Small intestine (tissue), 7 donors: Measurements from ENCODE around the gene CPNE1. TPM values are rescaled to one million over a fixed set of nuclear protein-coding genes. Genes with fewer than 3 reads are reported as not detected.

Experiments
- DNase-seq, 2 donors: peaks; one replicate each; pipeline versions ENCODE4 v3.0.0 to v3.0.0-alpha.2; 2013
- FAIRE-seq: peaks from 2 replicates; lab custom pipeline; 2012; peaks lifted over from hg19 to GRCh38; lab: Jason Lieb, UNC
- H3K27ac ChIP-seq, 3 donors: one replicate each; pipeline ENCODE4 v1.5.1; 2013; ENCODE audit warnings: low read length in 2 of 3, mild to moderate bottlenecking in 2 of 3, control low read depth in 1 of 3, inconsistent platforms in 1 of 3, low read depth in 1 of 3, moderate library complexity in 1 of 3
- H3K27me3 ChIP-seq, 3 donors: one replicate each; pipeline ENCODE4 v1.6.1; 2013; ENCODE audit warnings: low read length in 3 of 3, inconsistent platforms in 1 of 3; ENCODE audit not compliant: control insufficient read depth in 3 of 3, insufficient read depth in 3 of 3
- H3K36me3 ChIP-seq, 3 donors: one replicate each; pipeline ENCODE4 v1.6.1; 2013; ENCODE audit warnings: low read length in 3 of 3, inconsistent platforms in 1 of 3, low read depth in 1 of 3, mild to moderate bottlenecking in 1 of 3, moderate library complexity in 1 of 3; ENCODE audit not compliant: control insufficient read depth in 3 of 3, insufficient read depth in 2 of 3
- H3K4me1 ChIP-seq, 3 donors: one replicate each; pipeline ENCODE4 v1.6.1; 2013; ENCODE audit warnings: low read length in 2 of 3, inconsistent platforms in 1 of 3, low read depth in 1 of 3, mild to moderate bottlenecking in 1 of 3, moderate library complexity in 1 of 3; ENCODE audit not compliant: control insufficient read depth in 3 of 3, insufficient read depth in 2 of 3
- H3K4me3 ChIP-seq, 3 donors: one replicate each; pipeline ENCODE4 v1.5.1; 2013; ENCODE audit warnings: low read length in 3 of 3, control low read depth in 1 of 3, inconsistent platforms in 1 of 3, low read depth in 1 of 3, mild to moderate bottlenecking in 1 of 3, moderate library complexity in 1 of 3
- H3K9me3 ChIP-seq, 2 donors: one replicate each; pipeline ENCODE4 v1.6.1; 2013; ENCODE audit warnings: low read depth in 1 of 2, low read length in 1 of 2; ENCODE audit not compliant: control insufficient read depth in 2 of 2, insufficient read depth in 1 of 2
- WGBS, 3 donors: extraction: QIAGEN DNeasy Blood & Tissue Kit; methylation state at CpG; one replicate each; pipeline ENCODE4 v1.1.7; 2013; 5-methylcytosine and 5-hydroxymethylcytosine counted together
- polyA plus RNA-seq, 4 donors: library from polyadenylated mRNA; stranded (reverse) in 3 of 4; unstranded in 1 of 4; fragments of 200-250 nt in 3 of 4; fragments of 120-200 nt in 1 of 4; gene quantifications; one replicate each; pipeline versions ENCODE4 v1.2.1 to v1.2.3, GENCODE V29; 2013
- donor health status: healthy with polysubstance abuse.
- donor health status: control.
- donor health status: control.
- donor health status: Bipolar disorder and iron deficiency.
- donor health status: healthy.

Gene CPNE1
- polyA plus RNA-seq, 4 donors = 94.3 to 132 (median 113) TPM

DNA sequence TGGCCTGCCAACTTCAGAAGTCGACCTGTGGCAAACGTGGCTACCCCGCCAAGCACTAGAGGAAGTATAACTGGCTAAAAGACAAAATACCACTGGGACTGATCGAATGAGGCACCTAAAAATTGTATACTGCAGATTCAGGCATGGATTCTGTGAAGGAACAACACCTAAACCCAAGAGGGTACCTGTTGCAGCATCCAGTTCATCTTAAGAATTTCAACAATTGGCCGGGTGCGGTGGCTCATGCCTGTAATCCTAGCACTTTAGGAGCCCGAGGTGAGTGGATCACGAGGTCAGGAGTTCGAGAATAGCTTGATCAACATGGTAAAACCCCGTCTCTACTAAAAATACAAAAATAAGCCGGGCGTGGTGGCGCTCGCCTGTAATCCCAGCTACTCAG is 76.3 kb downstream of the CPNE1 start:
- Histone ChIP-seq H3K27me3 (no peaks in the 10 kb centered on the region), H3K27ac (no peak overlapping the region), H3K4me1 (no peaks in the 10 kb centered on the region), H3K4me3 (no peak overlapping the region), H3K9me3 (no peaks in the 10 kb centered on the region), H3K36me3 (no peaks in the 10 kb centered on the region)
- FAIRE-seq (no peak), DNase-seq (no peak)
- WGBS, 3 donors = 87 to 90% (median 88%) methylated on average over 14 of the region's 14 CpGs

DNA sequence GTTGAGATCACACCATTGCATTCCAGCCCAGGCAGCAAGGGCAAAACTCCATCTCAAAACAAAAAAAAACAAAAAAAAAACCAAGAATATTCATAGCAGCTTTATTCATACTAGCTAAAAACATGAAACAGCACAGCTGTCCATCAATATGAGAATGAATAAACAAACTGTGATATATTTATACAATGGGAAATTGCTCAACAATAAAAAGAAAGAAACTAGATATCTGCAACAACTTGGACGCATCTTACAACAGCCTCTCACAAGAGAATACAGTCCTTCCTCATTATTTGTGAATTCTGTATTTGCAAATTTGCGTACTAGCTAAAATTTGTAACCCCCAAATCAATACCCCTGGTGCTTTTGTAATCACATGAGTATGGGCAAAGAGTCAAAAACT is 77.3 kb downstream of the CPNE1 start:
- H3K36me3 ChIP-seq = no peaks in the 10 kb centered on the region
- no peaks in the 10 kb centered on the region for H3K27me3 ChIP-seq
- H3K4me3 ChIP-seq = no peak overlapping the region
- H3K9me3 ChIP-seq = no peaks in the 10 kb centered on the region
- no peaks in the 10 kb centered on the region for H3K4me1 ChIP-seq
- DNase-seq (no peak), FAIRE-seq (no peak)
- WGBS, 3 donors = 74 to 82% (median 79%) methylated on average over 2 of the region's 2 CpGs
- H3K27ac ChIP-seq = no peak overlapping the region

DNA sequence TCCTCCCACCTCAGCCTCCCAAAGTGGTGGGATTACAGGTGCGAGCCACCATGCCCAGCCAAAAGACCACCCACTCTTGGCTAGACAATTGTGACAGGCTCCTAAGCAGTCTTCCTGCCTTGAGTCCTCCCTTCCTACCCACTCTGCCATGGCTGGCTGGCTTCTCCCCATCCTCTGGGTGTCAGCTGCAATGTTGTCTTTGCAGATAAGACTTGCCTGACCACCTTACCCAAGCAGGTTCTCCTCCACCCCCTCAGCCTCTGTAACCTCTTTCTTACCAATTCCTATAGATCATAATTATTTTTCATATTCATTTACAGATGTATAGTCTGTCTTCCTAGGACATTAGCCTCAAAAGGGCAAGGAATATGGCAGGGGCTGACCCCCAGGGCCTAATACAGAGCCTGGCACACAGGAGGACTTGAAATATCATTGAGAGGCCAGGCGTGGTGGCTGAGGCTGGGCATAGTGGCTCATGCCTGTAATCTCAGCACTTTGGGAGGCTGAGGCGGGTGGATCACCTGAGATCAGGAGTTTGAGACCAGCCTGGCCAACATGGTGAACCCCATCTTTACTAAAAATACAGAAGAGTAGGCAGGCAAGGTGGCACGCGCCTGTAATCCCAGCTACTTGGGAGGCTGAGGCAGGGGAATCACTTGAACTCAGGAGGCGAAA is 77.8 kb downstream of the CPNE1 start:
- DNase-seq = no peak
- no peaks in the 10 kb centered on the region for H3K27me3 ChIP-seq
- H3K4me3 ChIP-seq = no peak overlapping the region
- FAIRE-seq = no peak
- no peaks in the 10 kb centered on the region for H3K9me3 ChIP-seq
- no peaks in the 10 kb centered on the region for H3K36me3 ChIP-seq
- WGBS, 3 donors = 88 to 94% (median 93%) methylated on average over 6 of the region's 6 CpGs
- no peaks in the 10 kb centered on the region for H3K4me1 ChIP-seq
- H3K27ac ChIP-seq = no peak overlapping the region

DNA sequence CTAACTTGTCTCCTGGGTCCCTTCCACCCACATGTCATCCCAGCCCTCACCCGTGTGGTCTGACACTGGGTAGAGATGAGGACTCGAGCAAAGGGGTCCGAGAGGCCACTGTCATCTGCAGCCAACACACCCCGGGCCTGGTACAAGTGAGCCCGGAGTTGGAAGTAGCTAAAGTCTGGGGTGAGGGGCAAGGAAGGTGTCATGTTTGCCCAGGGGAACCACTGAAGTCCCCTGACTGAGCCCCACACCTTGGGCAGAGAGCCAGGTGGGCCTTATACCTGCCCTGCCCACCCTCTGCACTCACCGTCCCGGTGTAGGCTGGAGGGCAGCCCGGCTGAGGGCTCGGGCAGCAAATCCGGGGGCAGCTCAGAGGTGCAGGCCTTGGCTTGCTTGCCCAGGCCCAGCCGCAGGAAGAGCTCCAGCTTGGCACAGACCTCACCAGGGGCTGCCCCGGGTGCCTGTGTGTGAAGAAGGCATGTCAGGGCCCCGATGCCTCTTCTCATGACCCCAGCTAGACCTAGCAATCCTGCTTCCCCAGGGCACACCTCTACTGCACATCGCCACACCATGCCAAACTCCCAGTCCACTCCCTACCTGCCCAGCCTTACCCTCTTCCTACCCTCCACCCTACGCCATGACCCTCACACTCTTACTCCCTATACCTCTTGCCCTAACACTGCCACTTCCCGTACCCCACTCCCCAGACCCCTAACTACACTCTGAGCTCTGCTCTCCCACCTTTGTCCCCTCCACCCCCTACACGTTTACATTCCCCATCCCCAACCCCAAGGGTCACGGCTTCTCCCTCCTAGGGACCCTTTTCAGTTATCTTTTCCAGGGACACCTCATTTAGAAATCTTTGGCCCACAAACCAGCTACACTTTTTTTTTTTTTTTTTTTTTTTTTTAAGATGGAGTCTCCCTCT is 80.8 kb downstream of the CPNE1 start:
- Histone ChIP-seq H3K36me3 (no peaks in the 10 kb centered on the region), H3K9me3 (no peaks in the 10 kb centered on the region), H3K27me3 (no peaks in the 10 kb centered on the region), H3K4me3 (no peak overlapping the region), H3K4me1 (no peaks in the 10 kb centered on the region), H3K27ac (no peak overlapping the region)
- FAIRE-seq (no peak), DNase-seq (no peak)
- 91 to 92% (median 91%) methylated on average over 13 to 18 of the region's 18 CpGs for WGBS, 3 donors

GRCh38 chr20:35582741-35583404 is 81.8 kb downstream of the CPNE1 start:
- Histone ChIP-seq H3K27ac (no peak overlapping the region), H3K36me3 (no peaks in the 10 kb centered on the region), H3K4me3 (no peak overlapping the region), H3K27me3 (no peaks in the 10 kb centered on the region), H3K9me3 (no peaks in the 10 kb centered on the region), H3K4me1 (no peaks in the 10 kb centered on the region)
- WGBS, 3 donors = 86 to 91% (median 86%) methylated on average over 11 to 12 of the region's 12 CpGs
- no peak for FAIRE-seq
- no peak for DNase-seq

GRCh38 chr20:35582131-35582530 is 82.6 kb downstream of the CPNE1 start:
- FAIRE-seq = no peak
- H3K27ac ChIP-seq = no peak overlapping the region
- 87 to 90% (median 88%) methylated on average over 7 of the region's 7 CpGs for WGBS, 3 donors
- H3K4me1 ChIP-seq = no peaks in the 10 kb centered on the region
- no peak for DNase-seq
- no peaks in the 10 kb centered on the region for H3K27me3 ChIP-seq
- no peaks in the 10 kb centered on the region for H3K36me3 ChIP-seq
- no peak overlapping the region for H3K4me3 ChIP-seq
- H3K9me3 ChIP-seq = no peaks in the 10 kb centered on the region

DNA sequence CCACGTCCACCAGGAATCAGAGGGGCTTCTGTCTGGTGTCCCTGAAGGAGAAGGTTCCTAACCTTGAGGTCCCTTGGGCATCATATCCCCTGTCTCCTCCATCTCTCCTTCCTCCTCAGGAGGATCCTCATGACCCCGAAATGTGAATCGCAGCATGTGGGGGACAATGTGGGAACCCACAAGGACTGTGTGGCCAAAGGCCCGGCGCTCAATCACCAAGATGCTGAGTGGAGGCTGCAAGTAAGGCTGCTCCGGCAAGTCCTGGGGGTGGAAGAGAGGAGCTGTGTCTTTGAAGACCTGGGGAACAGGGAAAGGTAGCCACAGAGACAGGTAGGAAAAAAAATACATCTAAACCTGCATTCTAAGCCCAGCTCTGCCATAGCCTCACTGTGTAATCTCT is 85.5 kb downstream of the CPNE1 start:
- DNase-seq (no peak), FAIRE-seq (no peak)
- 93 to 97% (median 93%) methylated on average over 6 of the region's 6 CpGs for WGBS, 3 donors
- Histone ChIP-seq H3K36me3 (no peaks in the 10 kb centered on the region), H3K27me3 (no peaks in the 10 kb centered on the region), H3K4me3 (no peak overlapping the region), H3K9me3 (no peaks in the 10 kb centered on the region), H3K27ac (no peak overlapping the region), H3K4me1 (peaks cover 2 to 9% (median 2%) of the 10 kb centered on the region in 3 donors)

DNA sequence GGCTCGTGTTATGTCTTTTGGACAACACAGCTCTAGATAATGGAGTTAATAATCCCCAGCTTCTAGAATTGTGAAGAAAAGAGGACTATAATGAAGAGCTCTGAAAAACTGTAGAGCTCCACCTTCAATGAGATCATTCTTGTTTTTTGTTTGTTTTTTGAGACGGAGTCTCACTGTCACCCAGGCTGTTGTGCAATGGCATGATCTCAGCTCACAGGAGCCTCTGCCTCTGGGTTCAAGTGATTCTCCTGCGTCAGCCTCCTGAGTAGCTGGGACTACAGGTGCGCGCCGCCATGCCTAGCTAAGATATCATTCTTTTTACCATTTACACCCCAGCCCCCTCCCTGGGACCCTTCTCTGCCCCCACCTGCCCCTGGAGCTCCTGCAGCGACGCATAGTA is 86.2 kb downstream of the CPNE1 start:
- FAIRE-seq = no peak
- H3K4me3 ChIP-seq = no peak overlapping the region
- 82 to 86% (median 86%) methylated on average over 8 of the region's 8 CpGs for WGBS, 3 donors
- H3K27me3 ChIP-seq = no peaks in the 10 kb centered on the region
- H3K36me3 ChIP-seq = no peaks in the 10 kb centered on the region
- H3K27ac ChIP-seq = no peak overlapping the region
- H3K4me1 ChIP-seq = peaks cover 2 to 9% (median 2%) of the 10 kb centered on the region in 3 donors
- peaks cover 0 to 4% of the 10 kb centered on the region in 2 donors for H3K9me3 ChIP-seq
- DNase-seq = no peak
